HepG2 (cell line): ENCODE data around the gene ITGB3. TPM values are rescaled to one million over a fixed set of nuclear protein-coding genes. Genes with fewer than 3 reads are reported as not detected.

Experiments used
- ARID2 ChIP-seq: sonication (generic); formaldehyde crosslinking; IDR thresholded peaks from 2 replicates; pipeline ENCODE4 v1.8.1; 2022; ENCODE audit warnings: mild to moderate bottlenecking, missing genetic modification reagents, borderline replicate concordance
- BCL6 ChIP-seq: IDR thresholded peaks from 2 replicates; pipeline ENCODE4 v1.6.1; 2016; ENCODE audit warnings: missing genetic modification reagents, missing compliant biosample characterization
- CEBPB ChIP-seq: IDR thresholded peaks from 2 replicates; pipeline ENCODE4 v1.6.1; 2011; ENCODE audit warnings: low read depth, low read length, improper control_type of control experiment, borderline replicate concordance
- GABPA ChIP-seq, 2 experiments: IDR thresholded peaks; 2 replicates each; pipeline ENCODE4 v1.6.1; 2011 to 2016; ENCODE audit warnings: low read depth in 2 of 2, low read length in 1 of 2, missing biosample characterization in 1 of 2, missing genetic modification characterization in 1 of 2
- HNRNPUL1 ChIP-seq: fragments of 200-400 bp; formaldehyde crosslinking; IDR thresholded peaks from 2 replicates; pipeline ENCODE4 v1.6.1; 2017; ENCODE audit warnings: low read depth, mild to moderate bottlenecking, low read length, moderate library complexity
- KDM3A ChIP-seq: IDR thresholded peaks from 2 replicates; pipeline ENCODE4 v1.6.1; 2018; ENCODE audit warnings: low read depth, missing compliant biosample characterization
- KLF6 ChIP-seq: IDR thresholded peaks from 2 replicates; pipeline ENCODE4 v1.8.0; 2016; ENCODE audit warnings: missing biosample characterization, missing genetic modification reagents
- KMT2B ChIP-seq: IDR thresholded peaks from 2 replicates; pipeline ENCODE4 v1.6.1; 2016; ENCODE audit warnings: missing genetic modification reagents, missing compliant biosample characterization
- MIER3 ChIP-seq: IDR thresholded peaks from 2 replicates; pipeline ENCODE4 v1.6.1; 2016; ENCODE audit warnings: missing compliant biosample characterization, borderline replicate concordance
- NR2F1 ChIP-seq, 2 experiments: fragments of 450-650 bp in 1 of 2; formaldehyde crosslinking in 1 of 2; IDR thresholded peaks; 2 replicates each; pipeline versions ENCODE4 v1.5.0 to v1.6.1; 2016 to 2020; ENCODE audit warnings: mild to moderate bottlenecking in 1 of 2, missing compliant biosample characterization in 1 of 2, missing genetic modification reagents in 1 of 2, moderate library complexity in 1 of 2
- TBP ChIP-seq: sonication (generic); formaldehyde crosslinking; IDR thresholded peaks from 2 replicates; pipeline ENCODE4 v1.5.0; 2020; ENCODE audit warnings: missing genetic modification reagents
- ZMYM3 ChIP-seq: sonication (generic); formaldehyde crosslinking; IDR thresholded peaks from 2 replicates; pipeline ENCODE4 v1.5.1; 2020; ENCODE audit warnings: mild to moderate bottlenecking, missing genetic modification reagents
- ZSCAN25 ChIP-seq: sonication (generic); formaldehyde crosslinking; IDR thresholded peaks from 2 replicates; pipeline ENCODE4 v1.8.0; 2022; ENCODE audit warnings: mild to moderate bottlenecking, missing genetic modification reagents
- polyA plus RNA-seq, 8 experiments: library from polyadenylated mRNA; depleted of rRNA in 3 of 8; stranded (reverse) in 7 of 8; unstranded in 1 of 8; fragments of >200 nt; fragmentation: Illumina TruSeq in 4 of 8; extraction: Trizol in 4 of 8; gene quantifications; 2 replicates each; pipeline versions ENCODE4 v1.2.1 to v1.2.3, GENCODE V29; 2011 to 2016; ENCODE audit warnings: low read depth in 4 of 8, missing spikeins in 1 of 8, mixed read lengths in 1 of 8; ENCODE audit not compliant: insufficient read depth in 1 of 8
- total RNA-seq, 5 experiments: library from RNA; depleted of rRNA; stranded (reverse); fragments of >200 nt; fragmentation: Illumina TruSeq; extraction: Trizol; gene quantifications; 2 replicates each; pipeline ENCODE4 v1.2.3, GENCODE V29; 2016; ENCODE audit warnings: low read depth in 1 of 5
- TF ChIP-seq, protein P1 (sequence below): sonication (generic); formaldehyde crosslinking; IDR thresholded peaks from 2 replicates; pipeline ENCODE4 v1.4.0; 2020; ENCODE audit warnings: missing genetic modification reagents
- TF ChIP-seq, protein P2 (sequence below): sonication (generic); formaldehyde crosslinking; conservative IDR thresholded peaks from 2 replicates; pipeline ENCODE4 v1.8.0; 2022; ENCODE audit warnings: mild to moderate bottlenecking, moderate library complexity, missing genetic modification reagents
- TF ChIP-seq, protein P3 (sequence below): IDR thresholded peaks from 2 replicates; pipeline ENCODE4 v1.6.1; 2016; ENCODE audit warnings: mild to moderate bottlenecking, missing biosample characterization, missing genetic modification reagents
- TF ChIP-seq, protein P4 (sequence below): sonication (generic); formaldehyde crosslinking; conservative IDR thresholded peaks from 2 replicates; pipeline ENCODE4 v1.4.0; 2020; ENCODE audit warnings: mild to moderate bottlenecking, missing genetic modification reagents, moderate library complexity
- TF ChIP-seq, protein P5 (sequence below): sonication (generic); formaldehyde crosslinking; IDR thresholded peaks from 2 replicates; pipeline ENCODE4 v1.9.0; 2022; ENCODE audit warnings: missing genetic modification reagents, mild to moderate bottlenecking, borderline replicate concordance
- TF ChIP-seq, protein P6 (sequence below): IDR thresholded peaks from 2 replicates; pipeline ENCODE4 v1.6.1; 2012; ENCODE audit warnings: inconsistent platforms
- TF ChIP-seq, protein P7 (sequence below): sonication (generic); formaldehyde crosslinking; IDR thresholded peaks from 2 replicates; pipeline ENCODE4 v1.4.0; 2020; ENCODE audit warnings: mild to moderate bottlenecking, missing genetic modification reagents

ITGB3 gene
- total and polyA plus RNA-seq, 2 of the 13 experiments (the other 11 are each of a cell fraction or from before 2014, with no cell fraction given) = 0.09 to 0.31 TPM

DNA sequence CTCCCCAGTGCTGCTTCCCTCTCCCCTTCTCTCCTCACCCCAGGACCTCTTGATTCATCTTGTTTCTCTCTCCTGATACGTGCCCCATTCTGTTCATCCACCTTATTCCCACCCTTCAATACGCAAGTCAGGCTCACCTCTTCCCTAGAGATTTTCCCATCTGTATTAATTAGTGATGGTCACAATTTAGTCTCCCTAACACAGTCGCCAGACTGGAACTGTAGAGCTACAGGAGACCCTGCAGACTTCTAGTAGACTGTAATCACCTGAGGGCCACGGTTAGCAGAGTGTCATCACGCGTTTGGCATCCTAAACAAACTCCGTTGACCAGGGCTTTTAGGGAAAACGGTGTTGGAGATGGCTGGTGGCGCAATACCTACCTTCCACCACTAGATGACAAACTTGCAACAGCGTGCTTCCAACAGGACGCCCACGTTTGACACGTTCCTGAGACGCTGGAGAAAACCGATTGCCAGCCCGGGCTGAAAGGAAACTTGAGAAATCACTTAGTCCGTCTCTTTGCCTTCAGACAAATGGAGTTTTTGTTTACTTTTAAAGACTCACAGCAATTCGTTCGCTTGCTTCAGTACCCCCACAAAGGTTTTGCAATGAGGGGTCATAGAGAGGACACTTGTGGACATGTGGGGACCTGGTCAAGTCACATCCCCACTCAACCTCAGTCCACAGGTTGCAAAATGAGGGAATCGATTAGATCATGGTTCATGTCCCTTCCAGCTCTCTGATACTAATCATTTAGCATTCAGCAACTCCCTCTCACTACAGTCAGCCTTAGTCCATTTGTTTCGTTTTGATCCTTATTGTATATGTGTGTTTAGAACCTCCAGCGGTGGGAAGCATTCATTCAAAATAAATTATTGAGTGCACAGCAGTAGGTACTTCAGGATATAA lies 23.8 kb upstream of the ITGB3 start (continued):
- TF ChIP-seq MIER3 = peak; percentile 91
- peak; percentile 18; the same call in 1 of the 2 replicates for TF ChIP-seq BCL6 (CRISPR knock-in tag)
- TF ChIP-seq KLF6 (CRISPR knock-in tag) = peak; percentile 75
- TF ChIP-seq ZMYM3 = peak; percentile 30; the same call in 1 of the 2 replicates
- no peak for TF ChIP-seq TBP
- peak; percentile 97 for TF ChIP-seq KDM3A
- TF ChIP-seq, protein P1, sequence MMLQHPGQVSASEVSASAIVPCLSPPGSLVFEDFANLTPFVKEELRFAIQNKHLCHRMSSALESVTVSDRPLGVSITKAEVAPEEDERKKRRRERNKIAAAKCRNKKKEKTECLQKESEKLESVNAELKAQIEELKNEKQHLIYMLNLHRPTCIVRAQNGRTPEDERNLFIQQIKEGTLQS = peak; percentile 25
- TF ChIP-seq, protein P2, sequence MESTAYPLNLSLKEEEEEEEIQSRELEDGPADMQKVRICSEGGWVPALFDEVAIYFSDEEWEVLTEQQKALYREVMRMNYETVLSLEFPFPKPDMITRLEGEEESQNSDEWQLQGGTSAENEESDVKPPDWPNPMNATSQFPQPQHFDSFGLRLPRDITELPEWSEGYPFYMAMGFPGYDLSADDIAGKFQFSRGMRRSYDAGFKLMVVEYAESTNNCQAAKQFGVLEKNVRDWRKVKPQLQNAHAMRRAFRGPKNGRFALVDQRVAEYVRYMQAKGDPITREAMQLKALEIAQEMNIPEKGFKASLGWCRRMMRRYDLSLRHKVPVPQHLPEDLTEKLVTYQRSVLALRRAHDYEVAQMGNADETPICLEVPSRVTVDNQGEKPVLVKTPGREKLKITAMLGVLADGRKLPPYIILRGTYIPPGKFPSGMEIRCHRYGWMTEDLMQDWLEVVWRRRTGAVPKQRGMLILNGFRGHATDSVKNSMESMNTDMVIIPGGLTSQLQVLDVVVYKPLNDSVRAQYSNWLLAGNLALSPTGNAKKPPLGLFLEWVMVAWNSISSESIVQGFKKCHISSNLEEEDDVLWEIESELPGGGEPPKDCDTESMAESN (CRISPR knock-in tag) = peak; percentile 90
- no peak for TF ChIP-seq ARID2 (CRISPR knock-in tag)
- no peak for TF ChIP-seq HNRNPUL1
- no peak for TF ChIP-seq NR2F1 (CRISPR knock-in tag; IDR thresholded peaks at IDR 0.05)
- peak; percentile 69 for TF ChIP-seq KMT2B (CRISPR knock-in tag)
- TF ChIP-seq, protein P3, sequence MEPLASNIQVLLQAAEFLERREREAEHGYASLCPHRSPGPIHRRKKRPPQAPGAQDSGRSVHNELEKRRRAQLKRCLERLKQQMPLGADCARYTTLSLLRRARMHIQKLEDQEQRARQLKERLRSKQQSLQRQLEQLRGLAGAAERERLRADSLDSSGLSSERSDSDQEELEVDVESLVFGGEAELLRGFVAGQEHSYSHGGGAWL (CRISPR knock-in tag) = peak; percentile 42; the same call in 1 of the 2 replicates
- TF ChIP-seq, protein P4, sequence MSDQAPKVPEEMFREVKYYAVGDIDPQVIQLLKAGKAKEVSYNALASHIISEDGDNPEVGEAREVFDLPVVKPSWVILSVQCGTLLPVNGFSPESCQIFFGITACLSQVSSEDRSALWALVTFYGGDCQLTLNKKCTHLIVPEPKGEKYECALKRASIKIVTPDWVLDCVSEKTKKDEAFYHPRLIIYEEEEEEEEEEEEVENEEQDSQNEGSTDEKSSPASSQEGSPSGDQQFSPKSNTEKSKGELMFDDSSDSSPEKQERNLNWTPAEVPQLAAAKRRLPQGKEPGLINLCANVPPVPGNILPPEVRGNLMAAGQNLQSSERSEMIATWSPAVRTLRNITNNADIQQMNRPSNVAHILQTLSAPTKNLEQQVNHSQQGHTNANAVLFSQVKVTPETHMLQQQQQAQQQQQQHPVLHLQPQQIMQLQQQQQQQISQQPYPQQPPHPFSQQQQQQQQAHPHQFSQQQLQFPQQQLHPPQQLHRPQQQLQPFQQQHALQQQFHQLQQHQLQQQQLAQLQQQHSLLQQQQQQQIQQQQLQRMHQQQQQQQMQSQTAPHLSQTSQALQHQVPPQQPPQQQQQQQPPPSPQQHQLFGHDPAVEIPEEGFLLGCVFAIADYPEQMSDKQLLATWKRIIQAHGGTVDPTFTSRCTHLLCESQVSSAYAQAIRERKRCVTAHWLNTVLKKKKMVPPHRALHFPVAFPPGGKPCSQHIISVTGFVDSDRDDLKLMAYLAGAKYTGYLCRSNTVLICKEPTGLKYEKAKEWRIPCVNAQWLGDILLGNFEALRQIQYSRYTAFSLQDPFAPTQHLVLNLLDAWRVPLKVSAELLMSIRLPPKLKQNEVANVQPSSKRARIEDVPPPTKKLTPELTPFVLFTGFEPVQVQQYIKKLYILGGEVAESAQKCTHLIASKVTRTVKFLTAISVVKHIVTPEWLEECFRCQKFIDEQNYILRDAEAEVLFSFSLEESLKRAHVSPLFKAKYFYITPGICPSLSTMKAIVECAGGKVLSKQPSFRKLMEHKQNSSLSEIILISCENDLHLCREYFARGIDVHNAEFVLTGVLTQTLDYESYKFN (CRISPR knock-in tag) = peak; percentile 78
- TF ChIP-seq, protein P5, sequence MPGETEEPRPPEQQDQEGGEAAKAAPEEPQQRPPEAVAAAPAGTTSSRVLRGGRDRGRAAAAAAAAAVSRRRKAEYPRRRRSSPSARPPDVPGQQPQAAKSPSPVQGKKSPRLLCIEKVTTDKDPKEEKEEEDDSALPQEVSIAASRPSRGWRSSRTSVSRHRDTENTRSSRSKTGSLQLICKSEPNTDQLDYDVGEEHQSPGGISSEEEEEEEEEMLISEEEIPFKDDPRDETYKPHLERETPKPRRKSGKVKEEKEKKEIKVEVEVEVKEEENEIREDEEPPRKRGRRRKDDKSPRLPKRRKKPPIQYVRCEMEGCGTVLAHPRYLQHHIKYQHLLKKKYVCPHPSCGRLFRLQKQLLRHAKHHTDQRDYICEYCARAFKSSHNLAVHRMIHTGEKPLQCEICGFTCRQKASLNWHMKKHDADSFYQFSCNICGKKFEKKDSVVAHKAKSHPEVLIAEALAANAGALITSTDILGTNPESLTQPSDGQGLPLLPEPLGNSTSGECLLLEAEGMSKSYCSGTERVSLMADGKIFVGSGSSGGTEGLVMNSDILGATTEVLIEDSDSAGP = no peak
- no peak for TF ChIP-seq GABPA (IDR thresholded peaks at IDR 0.05; ENCODE audit: low read depth, low read length)
- no peak for TF ChIP-seq GABPA (CRISPR knock-in tag; IDR thresholded peaks at IDR 0.05; ENCODE audit: low read depth)
- TF ChIP-seq, protein P6, sequence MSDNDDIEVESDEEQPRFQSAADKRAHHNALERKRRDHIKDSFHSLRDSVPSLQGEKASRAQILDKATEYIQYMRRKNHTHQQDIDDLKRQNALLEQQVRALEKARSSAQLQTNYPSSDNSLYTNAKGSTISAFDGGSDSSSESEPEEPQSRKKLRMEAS = peak; percentile 93
- 0 out of 2 replicates have a peak, but pooled peaks have one; percentile 61 for TF ChIP-seq ZSCAN25 (CRISPR knock-in tag)
- TF ChIP-seq, protein P7, sequence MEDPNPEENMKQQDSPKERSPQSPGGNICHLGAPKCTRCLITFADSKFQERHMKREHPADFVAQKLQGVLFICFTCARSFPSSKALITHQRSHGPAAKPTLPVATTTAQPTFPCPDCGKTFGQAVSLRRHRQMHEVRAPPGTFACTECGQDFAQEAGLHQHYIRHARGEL (CRISPR knock-in tag) = 0 out of 2 replicates have a peak, but pooled peaks have one; percentile 21
- TF ChIP-seq CEBPB = peak; percentile 93
